GM12875 (cell line): Measurements from ENCODE around the gene DHDDS.

ENCODE experiments used
- H3K4me3 ChIP-seq: one replicate; pipeline ENCODE4 v1.5.1; 2011; ENCODE audit warnings: low read depth, low read length, control low read depth
- CTCF ChIP-seq: IDR thresholded peaks from 2 replicates; pipeline ENCODE4 v1.5.1; 2011; ENCODE audit warnings: low read depth, mild to moderate bottlenecking, control low read depth, inconsistent platforms, low read length, moderate library complexity, borderline replicate concordance; ENCODE audit not compliant: insufficient read depth

Gene DHDDS

GRCh38 chr1:26409191-26409807, 22.8 kb upstream of the DHDDS start:
- no peak overlapping the region for H3K4me3 ChIP-seq
- TF ChIP-seq CTCF = no peak

DNA sequence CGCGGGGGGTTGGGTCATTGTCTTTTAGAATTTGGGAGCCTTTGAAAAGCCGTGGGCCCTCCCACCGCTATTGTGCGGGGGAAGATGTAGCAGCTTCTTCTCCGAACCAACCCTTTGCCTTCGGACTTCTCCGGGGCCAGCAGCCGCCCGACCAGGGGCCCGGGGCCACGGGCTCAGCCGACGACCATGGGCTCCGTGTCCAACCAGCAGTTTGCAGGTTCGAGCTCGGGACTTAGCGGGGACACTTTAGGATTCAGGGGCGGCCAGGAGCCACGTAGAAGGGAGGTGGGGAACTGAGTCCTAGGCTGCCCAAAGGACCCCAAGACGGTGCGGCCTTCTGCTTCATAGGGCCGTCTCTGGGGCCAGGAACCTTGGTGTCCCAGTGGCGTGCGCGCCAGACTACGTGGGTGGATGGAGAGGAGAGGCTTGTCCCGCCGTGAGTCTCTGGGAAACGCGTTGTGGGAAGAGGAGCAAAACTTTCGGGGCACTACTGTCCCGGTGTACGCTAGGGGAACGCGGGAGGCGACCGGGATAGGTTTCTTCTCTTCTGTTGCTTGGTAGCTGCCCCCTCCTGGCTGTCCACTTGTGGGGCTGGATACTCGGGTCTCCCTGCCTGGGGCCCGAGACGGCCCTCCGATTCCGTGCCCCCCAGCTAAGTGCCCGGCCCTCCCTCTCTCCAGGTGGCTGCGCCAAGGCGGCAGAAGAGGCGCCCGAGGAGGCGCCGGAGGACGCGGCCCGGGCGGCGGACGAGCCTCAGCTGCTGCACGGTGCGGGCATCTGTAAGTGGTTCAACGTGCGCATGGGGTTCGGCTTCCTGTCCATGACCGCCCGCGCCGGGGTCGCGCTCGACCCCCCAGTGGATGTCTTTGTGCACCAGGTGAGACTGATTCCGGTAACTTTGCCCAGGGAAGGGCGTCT, 21.2 kb upstream of the DHDDS start, which contains the start of gene LIN28A:
Gene LIN28A (plus strand): TSS at position 112 of the 918 bp plus-strand sequence. CDS start 75 bp downstream, at position 187.
- H3K4me3 ChIP-seq = no peak within 1 kb of the TSS
- TF ChIP-seq CTCF = no peak

DNA sequence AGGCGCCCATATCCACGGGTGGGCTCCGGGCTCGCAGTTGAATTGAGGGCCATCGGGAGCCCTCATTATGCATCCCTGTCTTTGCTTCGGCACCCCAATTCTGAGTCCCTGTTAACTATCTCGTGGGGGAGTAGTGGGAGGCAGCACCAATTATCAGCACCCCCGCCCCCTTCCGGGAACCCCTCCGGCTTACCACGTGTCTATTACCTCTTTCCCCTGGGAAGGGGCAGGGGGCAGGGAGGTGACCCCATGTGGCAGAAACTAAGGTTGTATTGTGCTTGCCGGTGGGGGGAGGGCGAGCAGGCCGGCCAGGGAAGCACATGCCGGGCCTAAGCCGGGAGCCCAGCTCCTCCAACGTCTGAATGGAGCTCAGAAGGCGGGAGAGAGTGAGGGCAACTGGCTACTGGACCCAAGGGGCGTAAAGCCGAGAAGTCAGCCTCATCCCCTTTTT, 20.5 kb upstream of the DHDDS start:
- H3K4me3 ChIP-seq = no peak overlapping the region
- no peak for TF ChIP-seq CTCF

GRCh38 chr1:26412180-26412840, 19.8 kb upstream of the DHDDS start:
- H3K4me3 ChIP-seq = no peak overlapping the region
- TF ChIP-seq CTCF = no peak

DNA sequence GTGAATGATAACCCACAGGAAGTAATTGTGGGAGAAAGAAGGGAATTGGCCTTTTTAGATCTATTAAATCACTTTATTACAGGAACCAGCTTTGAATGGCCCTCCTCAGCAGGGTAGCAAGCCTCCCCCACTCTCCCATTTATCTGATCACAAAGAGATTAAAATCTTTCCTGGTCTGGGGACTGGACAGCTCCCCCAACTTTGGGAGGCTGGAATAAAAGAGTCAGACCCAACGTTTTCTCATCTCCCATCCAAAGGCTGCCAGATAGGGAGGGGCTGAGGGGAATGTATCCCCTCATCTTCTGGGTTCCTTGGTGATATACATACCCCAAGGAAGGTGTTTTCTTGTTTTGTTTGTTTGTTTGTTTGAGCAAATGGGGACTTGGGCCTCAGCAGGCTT, 19.1 kb upstream of the DHDDS start:
- no peak overlapping the region for H3K4me3 ChIP-seq
- TF ChIP-seq CTCF = no peak

GRCh38 chr1:26417111-26417759, 14.9 kb upstream of the DHDDS start:
- H3K4me3 ChIP-seq = no peak overlapping the region
- TF ChIP-seq CTCF = peak; percentile 98
